GM23248 (cell line): ENCODE measurements around the gene CREB5.

ENCODE experiments used
- EZH2 ChIP-seq: fragments of 200-600 bp; sonication (generic); IDR thresholded peaks from 2 replicates; pipeline ENCODE4 v1.6.1; 2018; ENCODE audit warnings: antibody characterized with exemption, mild to moderate bottlenecking; ENCODE audit not compliant: insufficient read depth, poor library complexity, severe bottlenecking
- EZH2phosphoT487 ChIP-seq: fragments of 200-600 bp; sonication (generic); IDR thresholded peaks from 2 replicates; pipeline ENCODE4 v1.6.1; 2018; ENCODE audit warnings: antibody characterized with exemption, moderate library complexity, mild to moderate bottlenecking, low read depth; ENCODE audit not compliant: insufficient read depth

GRCh38 chr7:28643188-28643569 lies 230.9 kb downstream of the CREB5 start:
- TF ChIP-seq EZH2phosphoT487 (no peak), EZH2 (no peak)
